Peyer's patch (tissue), 4 donors: ENCODE results near the gene TBC1D30. TPM values are rescaled to one million over a fixed set of nuclear protein-coding genes. Genes with fewer than 3 reads are reported as not detected.

Experiments
- DNase-seq, 3 donors: peaks; one replicate each; pipeline ENCODE4 v3.0.0-alpha.2; 2017 to 2019
- H3K27ac ChIP-seq, 4 donors: fragments of 200-600 bp; sonication (generic); one replicate each; pipeline ENCODE4 v1.5.1; 2016 to 2019
- H3K27me3 ChIP-seq, 2 donors: fragments of 200-600 bp; sonication (generic); one replicate each; pipeline ENCODE4 v1.5.1; 2019
- H3K36me3 ChIP-seq, 3 donors: fragments of 200-600 bp; sonication (generic); one replicate each; pipeline ENCODE4 v1.5.1; 2016 to 2019
- H3K4me1 ChIP-seq, 4 donors: fragments of 200-600 bp; sonication (generic); one replicate each; pipeline ENCODE4 v1.5.1; 2016 to 2019
- H3K4me3 ChIP-seq, 4 donors: fragments of 200-600 bp; sonication (generic); 1 replicate in 3 of 4; 2 replicates in 1 of 4; pipeline ENCODE4 v1.5.1; 2016 to 2019; ENCODE audit warnings: mild to moderate bottlenecking in 1 of 4
- H3K9me3 ChIP-seq, 4 donors: fragments of 200-600 bp; sonication (generic); one replicate each; pipeline ENCODE4 v1.5.1; 2016 to 2019; ENCODE audit warnings: mild to moderate bottlenecking in 1 of 4
- CTCF ChIP-seq, 6 experiments: fragments of 450-650 bp in 4 of 6; fragments of 200-600 bp in 2 of 6; sonication (generic) in 1 of 6; IDR thresholded peaks; one replicate each; pipeline ENCODE4 v1.5.1; 2017 to 2019; ENCODE audit warnings: antibody characterized with exemption in 6 of 6, mild to moderate bottlenecking in 3 of 6, moderate library complexity in 1 of 6
- POLR2A ChIP-seq, 2 donors: fragments of 450-650 bp; IDR thresholded peaks; one replicate each; pipeline ENCODE4 v1.5.1; 2017; ENCODE audit warnings: antibody characterized with exemption in 2 of 2, mild to moderate bottlenecking in 2 of 2, moderate library complexity in 2 of 2
- total RNA-seq, 4 donors: library from RNA; depleted of rRNA; stranded (reverse); fragments of >200 nt; gene quantifications; one replicate each; pipeline ENCODE4 v1.1.0, GENCODE V29; 2016

The TBC1D30 gene
- total RNA-seq, 4 donors from 2014 or later = 7.8 to 16.8 (median 10.9) TPM

- no peak for TF ChIP-seq POLR2A (IDR thresholded peaks at IDR 0.05)
- TF ChIP-seq CTCF (IDR thresholded peaks at IDR 0.05) = no peak
- no peak for DNase-seq
- H3K9me3 ChIP-seq = no peaks in the 10 kb centered on the region
- H3K27ac ChIP-seq = no peak overlapping the region
- no peaks in the 10 kb centered on the region for H3K27me3 ChIP-seq
- H3K4me3 ChIP-seq = no peak overlapping the region
- no peaks in the 10 kb centered on the region for H3K36me3 ChIP-seq
- no peaks in the 10 kb centered on the region for H3K4me1 ChIP-seq
Observed at GRCh38 chr12:64912516-64913255, 88.2 kb downstream of the TBC1D30 start.

- Histone ChIP-seq H3K4me3 (no peak overlapping the region), H3K9me3 (no peaks in the 10 kb centered on the region), H3K27ac (no peak overlapping the region), H3K36me3 (no peaks in the 10 kb centered on the region), H3K27me3 (no peaks in the 10 kb centered on the region), H3K4me1 (no peaks in the 10 kb centered on the region)
- TF ChIP-seq POLR2A (IDR thresholded peaks at IDR 0.05) (no peak), CTCF (IDR thresholded peaks at IDR 0.05) (no peak)
- DNase-seq = no peak
Observed at GRCh38 chr12:64915242-64915641, 90.8 kb downstream of the TBC1D30 start.

DNA sequence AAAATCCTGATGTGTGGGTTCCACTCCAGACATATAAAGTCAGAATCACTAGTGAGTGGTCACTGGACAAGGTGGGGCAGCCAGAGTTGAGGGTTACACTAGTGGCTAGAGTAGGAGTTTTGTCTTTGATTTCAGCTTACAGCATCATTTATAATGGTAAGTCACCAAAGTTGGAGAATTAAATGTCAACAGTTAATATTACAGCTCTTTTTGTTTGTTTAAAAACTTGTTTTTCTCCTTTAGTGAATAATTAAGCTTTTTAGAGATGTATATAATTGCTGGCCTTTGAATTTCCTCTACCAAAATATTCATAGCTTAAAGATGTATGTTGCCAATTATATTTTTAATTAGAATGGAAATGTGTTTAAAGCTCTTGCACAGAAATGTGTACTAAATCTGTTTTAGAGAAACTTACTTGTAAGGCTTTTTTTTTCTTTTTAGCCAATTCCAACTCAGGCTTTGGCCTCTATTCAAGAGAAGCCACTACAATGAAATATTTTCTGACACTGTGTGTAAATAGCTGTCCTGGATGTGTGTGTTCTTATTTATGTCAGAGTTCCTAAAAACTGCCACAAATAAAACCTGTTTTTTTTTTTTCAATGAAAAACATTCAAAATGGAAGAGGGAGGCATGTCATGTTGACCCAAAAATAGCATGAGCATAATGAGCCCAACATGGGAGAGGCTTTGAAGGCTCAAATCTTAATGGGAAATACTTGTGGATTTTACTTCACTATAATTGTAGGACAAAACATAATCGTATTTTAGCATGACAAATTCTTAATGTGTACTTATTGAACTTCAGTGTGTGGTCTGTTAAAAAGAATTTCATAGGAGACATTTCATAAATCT, 92.2 kb downstream of the TBC1D30 start:
- H3K9me3 ChIP-seq = no peaks in the 10 kb centered on the region
- DNase-seq = no peak
- no peak for TF ChIP-seq CTCF (IDR thresholded peaks at IDR 0.05)
- TF ChIP-seq POLR2A (IDR thresholded peaks at IDR 0.05) = no peak

GRCh38 chr12:64918344-64918743, 93.9 kb downstream of the TBC1D30 start:
- Histone ChIP-seq H3K36me3 (no peaks in the 10 kb centered on the region), H3K9me3 (no peaks in the 10 kb centered on the region), H3K27ac (no peak overlapping the region), H3K4me3 (no peak overlapping the region), H3K4me1 (no peaks in the 10 kb centered on the region), H3K27me3 (no peaks in the 10 kb centered on the region)
- TF ChIP-seq CTCF (IDR thresholded peaks at IDR 0.05) = no peak
- no peak for TF ChIP-seq POLR2A (IDR thresholded peaks at IDR 0.05)
- no peak for DNase-seq

More for the DNA sequence above, 92.2 kb downstream of the TBC1D30 start:
- Histone ChIP-seq H3K27ac (no peak overlapping the region), H3K36me3 (no peaks in the 10 kb centered on the region), H3K27me3 (no peaks in the 10 kb centered on the region), H3K4me1 (no peaks in the 10 kb centered on the region), H3K4me3 (no peak overlapping the region)

DNA sequence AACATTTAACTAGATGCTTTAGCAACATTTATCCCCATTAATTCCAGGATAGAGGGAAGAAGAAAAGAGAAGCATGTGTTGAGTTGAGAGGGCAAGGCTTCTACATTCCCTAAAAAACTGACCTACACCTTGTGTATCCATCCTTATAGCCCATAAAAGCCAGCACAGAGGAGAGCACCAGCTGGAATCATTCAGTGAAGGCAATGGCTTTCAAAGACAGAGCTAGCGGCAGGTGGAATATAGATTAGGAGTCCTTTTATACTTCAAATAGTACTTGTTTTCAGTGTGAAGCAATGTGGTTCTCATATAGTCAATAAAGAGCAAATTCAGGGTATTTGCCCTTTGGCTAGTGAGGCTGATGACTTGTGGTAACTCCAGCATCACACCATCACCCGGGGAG, 94.4 kb downstream of the TBC1D30 start:
- DNase-seq = no peak
- Histone ChIP-seq H3K4me3 (no peak overlapping the region), H3K9me3 (no peaks in the 10 kb centered on the region), H3K36me3 (no peaks in the 10 kb centered on the region), H3K27ac (no peak overlapping the region), H3K4me1 (no peaks in the 10 kb centered on the region), H3K27me3 (no peaks in the 10 kb centered on the region)
- TF ChIP-seq CTCF (IDR thresholded peaks at IDR 0.05) (no peak), POLR2A (IDR thresholded peaks at IDR 0.05) (no peak)
